Naive thymus-derived CD8-positive, alpha-beta T cell (primary cell): ENCODE measurements around the gene NKIRAS1. TPM values are rescaled to one million over a fixed set of nuclear protein-coding genes. Genes with fewer than 3 reads are reported as not detected.
A peak's percentile ranks its signal among the peaks of the same experiment; 100 is the strongest.
"Not testable (repeated sequence)": the region's sequence is repeated elsewhere in the genome, so short reads cannot be mapped to it uniquely, and the experiment has no call there.

ENCODE experiments used
- ATAC-seq, 2 donors: fragments of 150-1000 bp; cut with Tn5 transposase in 1 of 2; sonication (Bioruptor Pico), chemical (Tn5 transposase) in 1 of 2; 1 replicate in 1 of 2; 2 replicates in 1 of 2; pipeline ENCODE4 v1.10.0; 2021; ENCODE audit warnings: mild to moderate bottlenecking in 2 of 2, moderate library complexity in 2 of 2
- POLR2A ChIA-PET: fragments of 350-600 bp; sonication (Branson Sonifier 250); formaldehyde crosslinking; loops from one replicate; lab custom pipeline; 2021; ENCODE audit warnings: antibody characterized with exemption; lab: Charles Lee
- DNase-seq, 10 donors: peaks; one replicate each; pipeline versions ENCODE4 v3.0.0 to v3.0.0-alpha.2; 2020 to 2022
- H3K27ac Mint-ChIP-seq, 10 donors: one replicate each; pipeline ENCODE4 v1.8.0; 2020 to 2022; ENCODE audit warnings: mild to moderate bottlenecking in 10 of 10, mixed read lengths in 10 of 10, moderate library complexity in 4 of 10, inconsistent platforms in 1 of 10
- H3K27me3 Mint-ChIP-seq, 5 donors: one replicate each; pipeline ENCODE4 v1.8.0; 2021 to 2022; ENCODE audit warnings: mixed read lengths in 5 of 5
- H3K36me3 Mint-ChIP-seq, 3 donors: one replicate each; pipeline ENCODE4 v1.8.0; 2020 to 2022; ENCODE audit warnings: mixed read lengths in 3 of 3, mild to moderate bottlenecking in 2 of 3, inconsistent platforms in 1 of 3
- H3K4me1 Mint-ChIP-seq, 4 donors: one replicate each; pipeline ENCODE4 v1.8.0; 2021 to 2022; ENCODE audit warnings: mixed read lengths in 4 of 4
- H3K4me3 Mint-ChIP-seq, 10 donors: one replicate each; pipeline ENCODE4 v1.8.0; 2020 to 2022; ENCODE audit warnings: mild to moderate bottlenecking in 10 of 10, mixed read lengths in 10 of 10, moderate library complexity in 6 of 10, inconsistent platforms in 1 of 10
- H3K9me3 Mint-ChIP-seq, 9 donors: one replicate each; pipeline ENCODE4 v1.8.0; 2020 to 2022; ENCODE audit warnings: mixed read lengths in 9 of 9, mild to moderate bottlenecking in 3 of 9, inconsistent platforms in 1 of 9, moderate library complexity in 1 of 9
- polyA plus RNA-seq, 3 donors: library from polyadenylated mRNA; unstranded; fragments of 300-500 nt; fragmentation: Illumina TruSeq; gene quantifications; one replicate each; pipeline ENCODE4 v1.2.3, GENCODE V29; 2021
- total RNA-seq, 8 experiments: library from RNA in 2 of 8; stranded (reverse) in 2 of 8; gene quantifications; one replicate each; pipeline ENCODE4 v1.2.3 and lab custom pipeline; 2021 to 2026

The NKIRAS1 gene
- total and polyA plus RNA-seq, 5 experiments from 2014 or later: 2.8 to 6.4 (median 4.6) TPM

GRCh38 chr3:23894254-23895061, 22.3 kb downstream of the NKIRAS1 start:
- Mint-ChIP-seq H3K27me3 (no peaks in the 10 kb centered on the region), H3K27ac (peak overlapping the region in 9 of 10 donors; percentile 1 to 77 (median 37)), H3K36me3 (peaks cover 5 to 60% (median 5%) of the 10 kb centered on the region in 3 donors), H3K4me1 (peaks cover 4 to 16% (median 9%) of the 10 kb centered on the region in 4 donors), H3K4me3 (no peak overlapping the region), H3K9me3 (no peaks in the 10 kb centered on the region)
- no peak for DNase-seq
- POLR2A ChIA-PET: interaction anchor here (0.7 kb wide), 1 partner anchor 34 kb away, joined by 3 read pairs; no protein-coding TSS in a partner anchor
- no peak for ATAC-seq

- peaks cover 0 to 41% (median 0%) of the 10 kb centered on the region in 3 donors for H3K36me3 Mint-ChIP-seq
- no peaks in the 10 kb centered on the region for H3K27me3 Mint-ChIP-seq
- H3K27ac Mint-ChIP-seq: no peak overlapping the region
- peaks cover 6 to 12% (median 8%) of the 10 kb centered on the region in 4 donors for H3K4me1 Mint-ChIP-seq
- POLR2A ChIA-PET: no interaction called here
- no peaks in the 10 kb centered on the region for H3K9me3 Mint-ChIP-seq
- H3K4me3 Mint-ChIP-seq: no peak overlapping the region
- ATAC-seq: no peak
- no peak for DNase-seq
These were observed 26.8 kb downstream of the NKIRAS1 start for GRCh38 chr3:23889950-23890349.

GRCh38 chr3:23889386-23889785, 27.4 kb downstream of the NKIRAS1 start:
- DNase-seq (no peak), ATAC-seq (no peak)
- POLR2A ChIA-PET: no interaction called here
- H3K36me3 Mint-ChIP-seq: peaks cover 0 to 41% (median 0%) of the 10 kb centered on the region in 3 donors
- H3K27ac Mint-ChIP-seq: peak overlapping the region in 1 of 10 donors; percentile 71
- H3K4me1 Mint-ChIP-seq: peaks cover 4 to 6% (median 5%) of the 10 kb centered on the region in 4 donors
- H3K9me3 Mint-ChIP-seq: no peaks in the 10 kb centered on the region
- no peaks in the 10 kb centered on the region for H3K27me3 Mint-ChIP-seq
- H3K4me3 Mint-ChIP-seq: no peak overlapping the region

- POLR2A ChIA-PET: interaction anchor here (1.6 kb wide), 1 partner anchor 28 kb away, joined by 7 read pairs; the partner anchor contains the start of genes NKIRAS1 and RPL15
- no peaks in the 10 kb centered on the region for H3K27me3 Mint-ChIP-seq
- H3K36me3 Mint-ChIP-seq: peaks cover 0 to 37% (median 0%) of the 10 kb centered on the region in 3 donors
- peak in 4 of 10 donors; percentile 6 to 44 (median 40) for DNase-seq
- no peak overlapping the region for H3K4me3 Mint-ChIP-seq
- H3K9me3 Mint-ChIP-seq: no peaks in the 10 kb centered on the region
- peak overlapping the region in 1 of 10 donors; percentile 69 for H3K27ac Mint-ChIP-seq
- peaks cover 0 to 3% (median 2%) of the 10 kb centered on the region in 4 donors for H3K4me1 Mint-ChIP-seq
- ATAC-seq: no peak
These were observed 28.1 kb downstream of the NKIRAS1 start for GRCh38 chr3:23888617-23889228.

- DNase-seq (no peak), ATAC-seq (no peak)
- Mint-ChIP-seq H3K27me3 (no peaks in the 10 kb centered on the region), H3K4me1 (peaks cover 8 to 19% (median 13%) of the 10 kb centered on the region in 4 donors), H3K4me3 (no peak overlapping the region), H3K27ac (peak overlapping the region in 5 of 10 donors; percentile 21 to 41 (median 38)), H3K9me3 (no peaks in the 10 kb centered on the region), H3K36me3 (peaks cover 0 to 27% (median 0%) of the 10 kb centered on the region in 3 donors)
- POLR2A ChIA-PET: no interaction called here
These were observed 30.5 kb downstream of the NKIRAS1 start for GRCh38 chr3:23886311-23886710.

- Mint-ChIP-seq H3K27me3 (no peaks in the 10 kb centered on the region), H3K4me3 (no peak overlapping the region), H3K9me3 (no peaks in the 10 kb centered on the region), H3K4me1 (peaks cover 14 to 28% (median 21%) of the 10 kb centered on the region in 4 donors), H3K27ac (peak overlapping the region in 3 of 10 donors; percentile 3 to 44 (median 16)), H3K36me3 (peaks cover 0 to 19% (median 0%) of the 10 kb centered on the region in 3 donors)
- DNase-seq (no peak), ATAC-seq (no peak)
- POLR2A ChIA-PET: no interaction called here
These were observed 31.6 kb downstream of the NKIRAS1 start for GRCh38 chr3:23885210-23885609.

- no peaks in the 10 kb centered on the region for H3K9me3 Mint-ChIP-seq
- DNase-seq (no peak), ATAC-seq (no peak)
- H3K4me1 Mint-ChIP-seq: peaks cover 16 to 32% (median 26%) of the 10 kb centered on the region in 4 donors
- POLR2A ChIA-PET: no interaction called here
- H3K36me3 Mint-ChIP-seq: peaks cover 0 to 15% (median 0%) of the 10 kb centered on the region in 3 donors
- H3K4me3 Mint-ChIP-seq: no peak overlapping the region
- H3K27me3 Mint-ChIP-seq: no peaks in the 10 kb centered on the region
- peak overlapping the region in 7 of 10 donors; percentile 3 to 77 (median 42) for H3K27ac Mint-ChIP-seq
These were observed 32.3 kb downstream of the NKIRAS1 start for GRCh38 chr3:23884481-23884880.

- H3K4me3 Mint-ChIP-seq: no peak overlapping the region
- no peaks in the 10 kb centered on the region for H3K9me3 Mint-ChIP-seq
- ATAC-seq: no peak
- H3K36me3 Mint-ChIP-seq: peaks cover 0 to 16% (median 0%) of the 10 kb centered on the region in 3 donors
- no peaks in the 10 kb centered on the region for H3K27me3 Mint-ChIP-seq
- no peak for DNase-seq
- H3K27ac Mint-ChIP-seq: peak overlapping the region in 1 of 10 donors; percentile 95
- peaks cover 24 to 44% (median 42%) of the 10 kb centered on the region in 4 donors for H3K4me1 Mint-ChIP-seq
- POLR2A ChIA-PET: interaction anchor here (0.6 kb wide), 1 partner anchor 23 kb away, joined by 4 read pairs; no protein-coding TSS in a partner anchor
These were observed 34.3 kb downstream of the NKIRAS1 start for GRCh38 chr3:23882487-23882918.

- Mint-ChIP-seq H3K4me1 (peaks cover 24 to 48% (median 46%) of the 10 kb centered on the region in 4 donors), H3K36me3 (peaks cover 0 to 16% (median 0%) of the 10 kb centered on the region in 3 donors), H3K4me3 (peak overlapping the region; percentile 57 to 82 (median 74)), H3K27ac (peak overlapping the region; percentile 73 to 95 (median 88))
- POLR2A ChIA-PET: interaction anchor here (0.6 kb wide), 1 partner anchor 24 kb away, joined by 4 read pairs; no protein-coding TSS in a partner anchor
- DNase-seq (peak in 2 of 10 donors; percentile 13), ATAC-seq (peak in 1 of 2 donors; percentile 26)
- not testable (repeated sequence) for H3K27me3 Mint-ChIP-seq, H3K9me3 Mint-ChIP-seq
These were observed 34.8 kb downstream of the NKIRAS1 start for GRCh38 chr3:23881993-23882392.

- peak overlapping the region; percentile 60 to 95 (median 78) for H3K27ac Mint-ChIP-seq
- peaks cover 26 to 57% (median 51%) of the 10 kb centered on the region in 4 donors for H3K4me1 Mint-ChIP-seq
- H3K36me3 Mint-ChIP-seq: peaks cover 0 to 12% (median 0%) of the 10 kb centered on the region in 3 donors
- peak overlapping the region in 9 of 10 donors; percentile 26 to 77 (median 73) for H3K4me3 Mint-ChIP-seq
- DNase-seq (no peak), ATAC-seq (peak; percentile 58 to 68)
- POLR2A ChIA-PET: no interaction called here
- H3K27me3 Mint-ChIP-seq: no peaks in the 10 kb centered on the region
- no peaks in the 10 kb centered on the region for H3K9me3 Mint-ChIP-seq
These were observed 36.0 kb downstream of the NKIRAS1 start for GRCh38 chr3:23880703-23881339.

GRCh38 chr3:23879485-23879884, 37.3 kb downstream of the NKIRAS1 start:
- no peaks in the 10 kb centered on the region for H3K27me3 Mint-ChIP-seq
- H3K9me3 Mint-ChIP-seq: no peaks in the 10 kb centered on the region
- no peak for ATAC-seq
- H3K27ac Mint-ChIP-seq: peak overlapping the region in 5 of 10 donors; percentile 3 to 72 (median 70)
- POLR2A ChIA-PET: no interaction called here
- peaks cover 32 to 61% (median 60%) of the 10 kb centered on the region in 4 donors for H3K4me1 Mint-ChIP-seq
- peaks cover 0 to 12% (median 0%) of the 10 kb centered on the region in 3 donors for H3K36me3 Mint-ChIP-seq
- H3K4me3 Mint-ChIP-seq: no peak overlapping the region
- no peak for DNase-seq
